ENCODE measurements around the gene JOSD1.

JOSD1 gene

DNA sequence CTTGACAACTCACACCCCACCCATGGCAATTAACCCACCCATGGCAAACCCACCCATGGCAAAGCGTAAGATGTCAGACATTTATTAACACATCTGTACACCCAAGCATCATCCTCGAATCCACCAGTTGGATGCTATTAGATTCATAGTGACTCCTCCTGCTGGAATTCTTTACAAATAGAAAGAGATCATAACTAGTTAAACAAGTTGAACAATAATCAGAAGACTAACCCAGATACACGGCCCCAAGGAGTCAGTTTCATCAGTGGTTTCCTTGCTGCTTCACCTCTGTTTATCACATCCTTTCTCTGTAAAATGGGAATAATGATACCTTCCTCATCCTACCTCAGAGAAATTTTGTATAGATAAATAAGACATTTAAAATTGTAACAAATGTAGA lies 10.1 kb upstream of the JOSD1 start:
- DNase-seq: no peak

- no peak for DNase-seq
Measured at GRCh38 chr22:38710351-38710750, 9.6 kb upstream of the JOSD1 start.

- DNase-seq: no peak
Measured at GRCh38 chr22:38709306-38709705, 8.6 kb upstream of the JOSD1 start.

DNA sequence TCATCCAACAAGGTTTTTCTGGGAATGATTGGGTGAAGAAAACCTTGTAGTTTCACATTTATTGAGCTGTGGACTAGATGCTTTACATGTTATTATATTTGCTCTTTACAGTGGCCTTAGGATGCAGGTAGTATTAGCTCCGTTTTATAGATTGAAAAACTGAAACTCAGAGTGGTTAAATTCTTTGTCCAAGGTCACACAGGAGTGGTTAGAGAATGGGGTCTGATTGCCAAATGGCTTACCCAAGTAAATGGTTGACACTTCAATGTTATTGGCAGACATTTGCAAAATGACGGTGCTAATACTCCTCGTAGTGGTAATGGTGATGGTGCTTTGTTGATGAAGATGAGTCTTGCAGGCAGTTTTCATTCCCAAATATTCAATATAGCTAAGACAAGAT lies 7.2 kb upstream of the JOSD1 start:
- no peak for DNase-seq

DNA sequence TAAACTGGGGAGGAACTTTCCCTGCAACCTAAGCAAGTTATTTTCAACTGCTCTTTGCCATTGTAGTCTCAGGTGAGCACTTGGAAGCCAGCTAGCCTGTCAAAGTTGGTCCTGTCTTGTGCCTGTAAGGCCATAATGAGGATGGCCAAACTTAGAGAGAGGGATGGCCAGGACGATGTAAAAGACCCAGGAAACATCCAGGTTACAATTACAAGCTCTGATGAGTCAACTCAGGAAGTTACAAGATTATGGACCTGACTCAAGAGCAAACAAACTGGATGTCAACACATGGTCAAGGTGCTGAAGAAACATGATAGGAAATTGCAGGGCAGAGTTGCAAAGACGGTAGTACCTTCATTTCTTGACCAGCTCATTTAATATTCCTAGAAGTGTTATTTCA lies 6.6 kb upstream of the JOSD1 start:
- peak; percentile 42 to 53 for DNase-seq

GRCh38 chr22:38706901-38707195 lies 6.1 kb upstream of the JOSD1 start:
- peak in 1 of 2 donors; percentile 63 for DNase-seq

DNA sequence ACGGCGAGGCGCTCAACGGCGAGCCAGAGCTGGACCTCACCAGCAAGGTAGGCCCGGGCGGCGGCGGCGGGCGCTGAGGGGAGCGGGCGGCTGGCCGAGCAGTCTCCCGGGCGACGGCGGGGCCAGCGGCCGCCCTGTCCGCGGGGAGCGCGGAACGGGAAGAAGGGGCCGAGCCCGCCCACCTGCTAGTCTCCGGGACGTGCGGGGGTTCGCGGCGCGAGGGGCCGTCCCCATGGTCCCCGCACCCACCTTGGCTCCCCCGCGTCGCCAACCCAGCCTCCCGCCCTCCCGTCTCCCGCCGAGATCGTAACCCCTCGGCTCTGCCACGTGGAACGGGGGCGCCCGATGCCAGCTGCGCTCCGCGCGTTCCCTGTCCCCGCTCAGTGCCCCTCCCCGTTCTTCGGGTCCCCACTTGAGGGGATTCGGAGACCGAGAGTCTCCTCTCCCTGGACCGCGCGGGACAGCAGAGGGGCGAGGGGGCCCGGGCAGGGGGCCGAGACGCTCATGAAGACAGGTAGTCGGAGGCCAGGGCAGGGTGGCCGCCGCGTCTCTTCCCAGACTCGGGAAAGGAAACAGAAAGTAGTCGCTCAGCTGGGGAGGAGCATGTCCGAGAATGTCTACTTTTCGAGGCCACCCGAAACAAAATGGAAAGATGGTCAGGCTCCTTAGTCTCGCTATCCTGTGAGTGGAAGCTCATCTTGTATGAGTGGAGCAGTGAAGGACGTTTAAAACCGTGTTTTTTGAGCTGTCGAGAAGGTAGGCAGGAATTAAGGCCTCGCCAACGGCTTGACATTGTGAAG lies 5.6 kb upstream of the JOSD1 start:
- peak; percentile 33 to 55 for DNase-seq

GRCh38 chr22:38705235-38706100 lies 4.7 kb upstream of the JOSD1 start, which contains the start of gene GTPBP1:
Gene GTPBP1 (plus strand): TSS chr22:38705944. CDS start chr22:38705956, 12 bp downstream.
- peak; percentile 100 for DNase-seq

DNA sequence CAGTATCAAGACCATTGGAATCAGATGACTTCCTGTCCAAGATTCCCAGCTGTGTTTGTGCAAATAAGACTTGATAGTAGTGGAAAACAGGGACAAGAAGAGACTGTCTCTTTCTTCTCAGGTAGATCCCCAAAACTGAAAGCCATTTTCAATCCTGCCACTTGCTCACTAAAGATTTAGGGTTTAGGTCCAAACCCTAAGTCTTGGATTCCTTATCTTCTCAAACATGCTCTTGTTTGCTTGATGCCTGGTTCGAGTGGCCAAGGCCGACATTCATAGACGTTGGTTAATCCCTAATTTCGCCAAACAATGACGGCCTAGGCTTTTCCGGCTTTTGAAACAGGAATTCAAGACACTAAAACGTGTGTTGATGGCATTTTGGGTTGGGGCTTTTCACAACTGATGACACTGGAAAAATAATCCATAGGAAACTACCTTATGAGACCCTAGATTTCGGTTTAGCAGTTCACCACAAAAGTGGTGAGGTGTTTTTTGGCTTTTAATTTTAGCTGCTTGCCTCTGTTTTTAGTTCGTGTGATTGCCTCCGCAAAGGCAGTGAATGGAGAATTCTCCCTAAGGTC lies 4.0 kb upstream of the JOSD1 start:
- peak in 1 of 2 donors; percentile 14 for DNase-seq

DNA sequence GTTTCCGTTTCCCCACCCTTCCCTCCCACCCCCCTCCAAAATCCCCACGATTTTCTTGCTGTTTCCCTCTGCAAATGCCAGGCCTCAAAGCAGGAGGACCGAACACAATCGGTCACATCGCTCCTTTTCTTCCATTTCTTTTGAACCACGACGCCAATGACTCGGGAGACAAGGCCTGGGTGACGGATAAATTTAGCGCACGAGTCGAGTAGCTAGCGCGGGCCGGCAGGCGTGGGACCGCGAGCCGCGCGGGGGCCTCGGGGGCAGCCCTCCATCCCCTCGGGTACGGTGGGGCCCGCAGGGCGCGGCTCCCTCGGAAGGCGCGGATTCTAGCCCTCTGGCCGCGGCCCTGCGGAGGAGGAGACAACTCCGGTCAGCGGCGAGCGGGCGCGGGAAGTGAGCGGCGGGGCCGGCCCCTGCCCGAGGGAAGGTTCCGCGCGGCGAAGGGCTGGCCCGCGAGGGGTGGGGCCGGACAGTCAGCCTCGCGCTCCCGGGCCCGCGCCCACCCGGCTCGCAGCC lies 414 bp downstream of the JOSD1 start:
- peak; percentile 70 to 77 for DNase-seq

DNA sequence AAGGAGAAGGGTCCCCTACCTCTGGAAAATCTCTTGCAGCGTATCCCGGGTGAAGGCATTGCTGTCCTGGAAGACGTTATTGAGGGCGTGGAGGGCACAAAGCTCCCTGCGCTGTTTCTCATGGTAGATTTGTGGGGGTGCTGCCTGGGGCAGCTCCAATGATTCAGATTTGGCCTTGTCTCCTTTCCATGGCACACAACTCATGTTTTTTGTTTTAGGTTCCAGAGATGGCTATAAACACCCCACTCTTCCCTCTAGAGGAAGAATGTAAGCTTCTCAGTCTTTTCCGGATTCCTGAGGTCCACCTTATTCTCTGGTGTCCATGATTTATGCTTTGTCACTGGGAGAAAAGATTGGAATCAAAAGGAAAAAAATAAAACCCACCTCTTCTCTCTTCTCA lies 959 bp downstream of the JOSD1 start:
- no peak for DNase-seq

DNA sequence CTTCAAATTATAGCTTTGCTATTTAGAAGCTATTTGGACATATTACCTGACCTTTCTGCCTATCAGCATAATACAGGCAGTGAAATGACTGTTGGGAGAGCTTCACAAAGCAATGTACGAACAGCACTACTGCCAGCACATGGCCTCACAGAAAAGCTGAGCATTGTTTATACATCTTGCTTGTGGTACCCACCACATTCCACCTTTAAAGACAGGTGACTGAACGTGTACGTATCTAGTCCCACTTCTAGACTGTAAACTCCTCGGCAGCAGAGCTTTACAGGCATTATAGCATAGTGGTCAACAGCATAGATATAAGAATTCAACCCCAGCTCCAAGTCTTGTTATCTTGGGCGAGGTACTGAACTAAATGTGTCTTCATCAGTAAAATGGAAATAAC lies 1.6 kb downstream of the JOSD1 start:
- DNase-seq: no peak

DNA sequence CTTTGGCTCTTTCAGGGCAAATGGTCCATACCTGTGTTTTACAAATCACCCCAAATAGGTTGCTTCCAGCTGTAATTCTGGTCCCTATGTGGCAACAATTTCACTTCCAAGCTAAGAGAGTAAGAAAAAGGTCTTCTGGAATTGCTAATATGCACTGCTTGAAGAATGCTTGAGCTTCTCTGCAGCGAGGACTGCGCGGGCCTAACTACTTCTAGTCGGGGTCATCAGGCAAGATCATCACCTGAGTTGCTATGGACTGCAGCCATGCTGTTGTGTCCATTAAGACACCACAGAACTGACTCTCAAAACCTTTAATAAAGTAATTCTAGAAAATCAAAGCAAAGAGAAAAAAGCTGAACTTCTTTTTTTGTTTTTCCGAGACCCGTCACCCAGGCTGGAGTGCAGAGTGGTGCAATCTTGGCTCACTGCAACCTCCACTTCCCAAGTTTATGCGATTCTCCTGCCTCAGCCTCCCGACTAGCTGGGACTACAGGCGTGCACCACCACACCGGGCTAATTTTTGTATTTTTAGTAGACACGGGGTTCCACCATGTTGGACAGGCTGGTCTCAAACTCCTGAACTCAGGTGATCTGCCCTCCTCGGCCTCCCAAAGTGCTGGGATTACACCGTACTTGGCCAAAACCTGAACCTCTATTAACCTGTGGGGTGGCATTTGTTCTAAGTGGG lies 2.2 kb downstream of the JOSD1 start:
- no peak for DNase-seq

DNA sequence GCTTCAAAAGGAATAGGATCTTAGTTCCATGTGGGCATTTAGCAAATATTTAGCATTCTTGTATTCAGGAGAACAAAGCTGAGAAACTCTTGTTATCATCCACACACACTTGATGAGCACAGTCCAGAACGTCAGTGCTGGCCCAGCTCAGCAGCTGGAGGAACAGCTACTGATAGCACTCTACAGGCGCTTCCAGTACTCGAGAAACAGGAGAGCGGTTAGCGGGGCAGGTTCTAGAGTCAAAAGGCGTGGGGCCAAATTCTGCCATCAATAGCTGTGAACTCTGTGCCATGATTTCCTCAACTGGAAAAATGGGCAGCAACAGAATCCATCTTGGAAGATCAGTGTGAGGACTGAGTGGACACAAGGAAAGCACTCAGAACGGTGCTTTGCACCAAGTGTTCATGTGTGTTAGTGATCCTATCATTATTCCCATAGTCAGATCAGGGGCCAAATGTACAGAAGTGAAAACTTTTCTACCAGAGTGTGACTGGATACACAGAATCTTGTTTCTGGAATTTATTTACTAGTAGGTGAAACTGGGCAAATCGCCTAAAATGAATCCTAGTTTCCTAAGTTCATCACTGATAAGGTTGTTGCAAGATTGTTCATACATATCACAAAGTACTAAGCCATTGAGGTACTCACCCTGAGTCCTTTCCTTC lies 3.2 kb downstream of the JOSD1 start:
- no peak for DNase-seq

DNA sequence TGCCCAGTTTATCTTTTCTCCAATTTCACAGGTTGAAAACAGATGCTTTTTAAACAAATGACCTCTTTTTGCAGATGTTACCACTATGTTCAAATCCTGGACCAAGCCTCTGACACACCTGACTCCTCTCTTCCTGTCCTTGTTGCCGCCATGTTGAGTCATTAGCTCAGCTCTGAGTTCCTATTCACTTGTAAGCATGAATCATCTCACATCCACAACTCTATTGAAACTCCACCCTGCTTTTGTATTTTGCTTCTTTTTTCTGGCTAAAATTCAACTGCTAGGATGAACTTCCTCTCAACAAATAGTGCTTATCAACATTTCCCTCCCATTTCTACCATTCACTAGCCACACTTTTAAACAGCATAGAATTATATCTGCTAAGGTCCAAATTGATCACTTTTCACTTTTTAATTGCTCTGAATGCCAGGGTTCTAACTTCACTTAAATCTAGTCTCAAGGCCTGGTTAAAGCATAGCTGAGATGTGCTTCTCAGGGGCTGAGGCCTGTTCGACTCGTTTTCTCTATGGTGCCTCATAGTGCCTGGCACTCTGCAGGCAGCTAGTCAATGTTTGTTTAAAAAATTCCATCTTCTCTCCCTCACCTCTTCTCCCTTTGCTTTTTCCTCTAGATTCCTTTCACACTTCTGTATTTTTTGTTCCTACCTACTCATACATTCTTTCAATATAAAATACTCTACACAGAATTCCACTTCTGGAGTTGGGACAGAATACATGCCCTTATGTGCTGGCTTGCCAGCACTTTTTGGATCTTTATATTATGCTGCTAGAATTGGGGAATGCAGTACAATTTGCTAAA lies 3.9 kb downstream of the JOSD1 start:
- peak; percentile 58 to 65 for DNase-seq

- DNase-seq: peak; percentile 27 to 51
Measured at GRCh38 chr22:38694940-38695339, 5.8 kb downstream of the JOSD1 start.

DNA sequence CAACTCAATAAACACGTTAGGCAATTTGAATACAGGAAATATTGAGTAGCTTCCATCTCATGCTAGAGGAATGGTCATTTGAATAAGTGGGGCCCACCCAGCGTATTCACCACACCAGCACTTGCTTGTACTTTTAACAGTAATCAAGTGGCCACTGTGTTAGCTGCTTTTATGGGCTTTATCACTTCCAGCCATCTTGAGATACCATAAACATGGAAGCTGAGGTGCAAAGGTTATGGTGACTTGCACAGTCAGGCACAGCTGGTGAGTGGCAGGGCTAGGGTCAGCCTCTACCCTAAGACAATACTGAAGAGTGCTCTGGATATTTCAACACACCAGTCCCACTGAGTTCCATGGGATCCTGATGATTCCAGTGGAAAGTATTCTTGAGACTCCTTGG lies 6.7 kb downstream of the JOSD1 start:
- no peak for DNase-seq

GRCh38 chr22:38689651-38690050 lies 11.1 kb downstream of the JOSD1 start:
- no peak for DNase-seq

- DNase-seq: no peak
Measured at GRCh38 chr22:38685761-38686160, 15.0 kb downstream of the JOSD1 start.

DNA sequence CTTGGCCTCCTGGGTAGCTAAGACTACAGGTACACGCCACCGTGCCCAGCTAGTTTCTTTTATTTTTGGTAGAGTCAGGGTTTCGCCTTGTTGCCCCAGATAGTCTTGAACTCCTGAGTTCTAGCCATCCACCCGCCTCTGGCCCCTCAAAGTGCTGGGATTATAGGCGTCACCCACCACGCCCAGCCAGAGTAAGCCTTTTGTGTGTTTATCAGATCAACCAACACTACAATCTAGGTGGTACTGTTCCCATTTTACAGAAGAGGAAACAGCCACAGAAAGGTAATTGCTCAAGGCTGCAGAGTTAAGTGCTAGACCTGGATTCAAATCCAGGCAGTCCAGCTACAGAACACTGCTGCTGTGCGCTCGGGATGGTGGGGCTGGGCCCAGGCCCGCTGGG lies 15.8 kb downstream of the JOSD1 start:
- no peak for DNase-seq

DNA sequence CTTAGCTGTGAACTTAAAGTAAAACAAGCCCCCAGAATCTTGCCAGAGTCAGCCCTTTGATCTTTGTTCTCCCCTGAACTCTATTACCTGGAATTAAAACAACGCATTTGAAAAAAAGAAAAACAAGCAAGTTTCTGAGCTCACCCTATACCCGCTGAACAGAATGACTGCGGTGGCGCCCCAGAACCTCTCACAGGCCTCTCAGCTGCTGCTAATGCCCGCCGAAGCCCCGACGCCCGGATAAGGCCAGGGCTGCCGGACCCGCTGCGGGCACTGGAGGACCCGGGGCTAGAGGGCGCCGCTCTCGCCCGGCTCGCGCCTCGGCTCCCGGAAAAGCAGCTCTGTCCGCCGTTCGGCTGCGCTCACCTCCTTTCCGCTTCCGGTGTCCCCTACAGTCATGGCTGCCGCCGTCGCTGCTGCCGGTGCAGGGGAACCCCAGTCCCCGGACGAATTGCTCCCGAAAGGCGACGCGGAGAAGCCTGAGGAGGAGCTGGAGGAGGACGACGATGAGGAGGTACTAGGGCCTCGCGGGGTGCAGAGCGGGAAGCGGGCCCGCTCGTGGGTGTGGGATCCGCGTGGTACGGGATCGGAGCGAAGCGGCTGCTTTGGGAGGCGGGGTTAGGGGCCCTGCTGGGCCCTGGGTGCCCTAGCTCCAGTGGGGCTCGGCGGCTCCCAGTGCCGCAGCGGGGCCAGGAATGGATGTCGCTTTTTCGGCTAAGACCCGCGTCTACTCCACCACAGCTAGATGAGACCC lies 19.0 kb downstream of the JOSD1 start, which contains the start of gene TOMM22:
TOMM22 (plus strand) TSS at position 376 of the 754 bp plus-strand sequence; CDS start at position 398, 22 bp downstream.
- peak; percentile 84 to 93 for DNase-seq
